ENCODE measurements around the gene CEP192.

DNA sequence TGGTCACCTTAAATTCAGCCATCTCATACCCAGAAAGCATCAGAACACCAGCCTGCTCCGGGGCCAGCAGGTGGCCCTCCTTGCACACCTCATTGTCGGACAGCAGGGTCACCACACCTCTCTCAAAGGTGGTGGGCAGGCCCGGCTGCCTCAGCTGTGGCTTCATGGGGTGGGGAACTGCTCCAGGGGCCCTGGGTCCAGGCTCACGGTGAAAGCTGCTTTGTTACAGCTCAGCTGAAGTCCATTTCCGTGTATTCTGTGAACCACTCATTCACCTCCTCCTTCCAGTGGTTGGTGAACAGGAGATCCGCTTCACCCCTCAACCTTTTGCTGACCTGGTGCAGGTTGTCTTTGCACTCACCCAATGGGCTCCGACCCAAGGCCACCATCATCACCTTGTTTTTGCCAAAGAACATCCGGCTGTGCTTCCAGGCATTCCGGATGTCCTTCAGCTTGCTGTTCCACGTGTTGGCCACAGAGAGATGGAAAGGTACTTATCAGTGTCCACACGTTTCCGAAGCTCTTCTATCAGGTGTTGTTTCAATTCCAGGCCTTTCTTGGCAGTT is 148.8 kb downstream of the CEP192 start:
- TF ChIP-seq POLR2A (IDR thresholded peaks at IDR 0.05) = no peak
- TF ChIP-seq, protein P1, sequence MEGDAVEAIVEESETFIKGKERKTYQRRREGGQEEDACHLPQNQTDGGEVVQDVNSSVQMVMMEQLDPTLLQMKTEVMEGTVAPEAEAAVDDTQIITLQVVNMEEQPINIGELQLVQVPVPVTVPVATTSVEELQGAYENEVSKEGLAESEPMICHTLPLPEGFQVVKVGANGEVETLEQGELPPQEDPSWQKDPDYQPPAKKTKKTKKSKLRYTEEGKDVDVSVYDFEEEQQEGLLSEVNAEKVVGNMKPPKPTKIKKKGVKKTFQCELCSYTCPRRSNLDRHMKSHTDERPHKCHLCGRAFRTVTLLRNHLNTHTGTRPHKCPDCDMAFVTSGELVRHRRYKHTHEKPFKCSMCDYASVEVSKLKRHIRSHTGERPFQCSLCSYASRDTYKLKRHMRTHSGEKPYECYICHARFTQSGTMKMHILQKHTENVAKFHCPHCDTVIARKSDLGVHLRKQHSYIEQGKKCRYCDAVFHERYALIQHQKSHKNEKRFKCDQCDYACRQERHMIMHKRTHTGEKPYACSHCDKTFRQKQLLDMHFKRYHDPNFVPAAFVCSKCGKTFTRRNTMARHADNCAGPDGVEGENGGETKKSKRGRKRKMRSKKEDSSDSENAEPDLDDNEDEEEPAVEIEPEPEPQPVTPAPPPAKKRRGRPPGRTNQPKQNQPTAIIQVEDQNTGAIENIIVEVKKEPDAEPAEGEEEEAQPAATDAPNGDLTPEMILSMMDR (IDR thresholded peaks at IDR 0.05) = no peak
